Measurements from ENCODE around the gene PTPRN2. TPM values are rescaled to one million over a fixed set of nuclear protein-coding genes. Genes with fewer than 3 reads are reported as not detected.
"Not testable (repeated sequence)": the region's sequence is repeated elsewhere in the genome, so short reads cannot be mapped to it uniquely, and the experiment has no call there.

PTPRN2 gene
- total RNA-seq, 1 donor from 2014 or later = 2.4 TPM

GRCh38 chr7:157498657-157499056, 1089.0 kb downstream of the PTPRN2 start:
- no peak for DNase-seq (ENCODE audit: low read depth in 2 of 2)

GRCh38 chr7:157497744-157498651, 1089.6 kb downstream of the PTPRN2 start:
- DNase-seq (ENCODE audit: low read depth in 2 of 2) = no peak

- DNase-seq (ENCODE audit: low read depth in 2 of 2) = no peak
These were observed 1090.3 kb downstream of the PTPRN2 start for GRCh38 chr7:157497367-157497743.

GRCh38 chr7:157496416-157497275, 1091.0 kb downstream of the PTPRN2 start:
- no peak for DNase-seq (ENCODE audit: low read depth in 2 of 2)

- no peak for DNase-seq (ENCODE audit: low read depth in 2 of 2)
These were observed 1092.0 kb downstream of the PTPRN2 start for GRCh38 chr7:157495594-157495993.

GRCh38 chr7:157495177-157495553, 1092.5 kb downstream of the PTPRN2 start:
- DNase-seq (ENCODE audit: low read depth in 2 of 2) = no peak

GRCh38 chr7:157494506-157495176, 1093.0 kb downstream of the PTPRN2 start:
- DNase-seq (ENCODE audit: low read depth in 2 of 2) = no peak

- DNase-seq (ENCODE audit: low read depth in 2 of 2) = no peak
These were observed 1093.8 kb downstream of the PTPRN2 start for GRCh38 chr7:157493776-157494175.

- DNase-seq (ENCODE audit: low read depth in 2 of 2) = no peak
These were observed 1094.6 kb downstream of the PTPRN2 start for GRCh38 chr7:157493017-157493416.

GRCh38 chr7:157490465-157490912, 1097.1 kb downstream of the PTPRN2 start:
- peak in 1 of 2 donors; percentile 15 for DNase-seq (ENCODE audit: low read depth in 2 of 2)

GRCh38 chr7:157489870-157490269, 1097.8 kb downstream of the PTPRN2 start:
- DNase-seq (ENCODE audit: low read depth in 2 of 2) = not testable (repeated sequence)

Other genes starting within 250 kb of the PTPRN2 start
- 10.7 and 16.8 TPM in 2 replicates for gene NCAPG2, start 117.0 kb upstream of the PTPRN2 start, total RNA-seq
- gene ESYT2, start 241.7 kb upstream of the PTPRN2 start, total RNA-seq = 40.3 and 43.5 TPM in 2 replicates